Astrocyte (in vitro differentiated cells and primary cell): ENCODE data around the gene G6PC1.

Source experiments
- CTCF ChIP-seq: IDR thresholded peaks from 2 replicates; pipeline ENCODE4 v1.5.1; 2011; ENCODE audit warnings: low read depth, mild to moderate bottlenecking, inconsistent platforms, low read length, moderate library complexity; ENCODE audit not compliant: insufficient read depth
- EZH2 ChIP-seq: IDR thresholded peaks from 2 replicates; pipeline ENCODE4 v1.6.1; 2012; ENCODE audit warnings: mild to moderate bottlenecking, low read length, inconsistent platforms; ENCODE audit not compliant: insufficient read depth

- TF ChIP-seq CTCF (no peak), EZH2 (no peak)
Observed at GRCh38 chr17:42872251-42872965, 28.2 kb upstream of the G6PC1 start.
